ENCODE results near the gene SLMAP.

GRCh38 chr3:57832900-57833313, 76.8 kb downstream of the SLMAP start:
- no peak for TF ChIP-seq MAX (IDR thresholded peaks at IDR 0.05)
- TF ChIP-seq, protein P1, sequence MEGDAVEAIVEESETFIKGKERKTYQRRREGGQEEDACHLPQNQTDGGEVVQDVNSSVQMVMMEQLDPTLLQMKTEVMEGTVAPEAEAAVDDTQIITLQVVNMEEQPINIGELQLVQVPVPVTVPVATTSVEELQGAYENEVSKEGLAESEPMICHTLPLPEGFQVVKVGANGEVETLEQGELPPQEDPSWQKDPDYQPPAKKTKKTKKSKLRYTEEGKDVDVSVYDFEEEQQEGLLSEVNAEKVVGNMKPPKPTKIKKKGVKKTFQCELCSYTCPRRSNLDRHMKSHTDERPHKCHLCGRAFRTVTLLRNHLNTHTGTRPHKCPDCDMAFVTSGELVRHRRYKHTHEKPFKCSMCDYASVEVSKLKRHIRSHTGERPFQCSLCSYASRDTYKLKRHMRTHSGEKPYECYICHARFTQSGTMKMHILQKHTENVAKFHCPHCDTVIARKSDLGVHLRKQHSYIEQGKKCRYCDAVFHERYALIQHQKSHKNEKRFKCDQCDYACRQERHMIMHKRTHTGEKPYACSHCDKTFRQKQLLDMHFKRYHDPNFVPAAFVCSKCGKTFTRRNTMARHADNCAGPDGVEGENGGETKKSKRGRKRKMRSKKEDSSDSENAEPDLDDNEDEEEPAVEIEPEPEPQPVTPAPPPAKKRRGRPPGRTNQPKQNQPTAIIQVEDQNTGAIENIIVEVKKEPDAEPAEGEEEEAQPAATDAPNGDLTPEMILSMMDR (IDR thresholded peaks at IDR 0.05): no peak
- no peak for TF ChIP-seq JUN (IDR thresholded peaks at IDR 0.05)
- TF ChIP-seq POLR2A (IDR thresholded peaks at IDR 0.05; ENCODE audit: low read length): no peak
- no peak for TF ChIP-seq PHF8 (IDR thresholded peaks at IDR 0.05; ENCODE audit: borderline replicate concordance, low read depth)
- no peak for TF ChIP-seq EP300 (IDR thresholded peaks at IDR 0.05)
- TF ChIP-seq, protein P2, sequence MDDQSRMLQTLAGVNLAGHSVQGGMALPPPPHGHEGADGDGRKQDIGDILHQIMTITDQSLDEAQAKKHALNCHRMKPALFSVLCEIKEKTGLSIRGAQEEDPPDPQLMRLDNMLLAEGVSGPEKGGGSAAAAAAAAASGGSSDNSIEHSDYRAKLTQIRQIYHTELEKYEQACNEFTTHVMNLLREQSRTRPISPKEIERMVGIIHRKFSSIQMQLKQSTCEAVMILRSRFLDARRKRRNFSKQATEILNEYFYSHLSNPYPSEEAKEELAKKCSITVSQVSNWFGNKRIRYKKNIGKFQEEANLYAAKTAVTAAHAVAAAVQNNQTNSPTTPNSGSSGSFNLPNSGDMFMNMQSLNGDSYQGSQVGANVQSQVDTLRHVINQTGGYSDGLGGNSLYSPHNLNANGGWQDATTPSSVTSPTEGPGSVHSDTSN (IDR thresholded peaks at IDR 0.05): no peak
- TF ChIP-seq SMC3 (IDR thresholded peaks at IDR 0.05): no peak
- TF ChIP-seq MAFK (IDR thresholded peaks at IDR 0.05; ENCODE audit: partially characterized antibody): no peak
- TF ChIP-seq NR3C1 (IDR thresholded peaks at IDR 0.05): no peak
- TF ChIP-seq ESRRA (IDR thresholded peaks at IDR 0.05; ENCODE audit: borderline replicate concordance, low read length): no peak
- TF ChIP-seq MYC (IDR thresholded peaks at IDR 0.05; ENCODE audit: borderline replicate concordance, low read length): no peak
- no peak for TF ChIP-seq JUNB (IDR thresholded peaks at IDR 0.05)
- no peak for TF ChIP-seq FOSL2 (IDR thresholded peaks at IDR 0.05)
- TF ChIP-seq FOSL2 (CRISPR knock-in tag; IDR thresholded peaks at IDR 0.05): no peak
